LoVo (cell line): ENCODE measurements around the gene AKAP13.

Source experiments
- DNase-seq: peaks from one replicate; pipeline ENCODE4 v3.0.0-alpha.2; 2016; ENCODE audit warnings: low spot score

The AKAP13 gene

GRCh38 chr15:85445361-85445760, 65.0 kb downstream of the AKAP13 start:
- DNase-seq, result no peak

DNA sequence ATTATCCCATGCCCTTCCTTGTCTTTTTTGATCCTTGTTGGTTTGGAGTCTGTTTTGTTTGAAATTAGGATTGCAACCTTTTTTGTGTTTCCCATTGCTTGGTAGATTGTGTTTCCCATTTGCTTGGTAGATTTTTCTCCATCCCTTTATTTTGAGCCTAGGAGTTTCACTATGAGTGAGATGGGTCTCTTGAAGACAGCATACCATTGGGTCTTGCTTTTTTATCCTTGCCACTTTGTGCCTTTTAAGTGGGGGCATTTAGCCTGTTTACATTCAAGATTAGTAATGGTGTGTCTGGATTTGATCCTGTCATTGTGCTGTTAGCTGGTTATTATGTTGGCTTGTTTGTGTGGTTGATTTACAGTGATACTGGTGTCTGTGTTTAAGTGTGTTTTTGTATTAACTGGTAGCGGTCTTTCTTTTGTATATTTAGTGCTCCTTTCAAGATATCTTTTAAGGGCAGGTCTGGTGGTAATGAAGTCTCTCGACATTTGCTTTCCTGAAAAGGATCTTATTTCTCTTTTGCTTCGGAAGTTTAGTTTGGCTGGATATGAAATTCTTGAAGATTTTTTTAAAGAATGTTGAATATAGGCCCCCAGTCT, 70.8 kb downstream of the AKAP13 start:
- DNase-seq, result no peak

GRCh38 chr15:85452436-85452835, 72.0 kb downstream of the AKAP13 start:
- no peak for DNase-seq

- no peak for DNase-seq
These were observed 72.9 kb downstream of the AKAP13 start for GRCh38 chr15:85453144-85453872.

- DNase-seq, result no peak
These were observed 74.0 kb downstream of the AKAP13 start for GRCh38 chr15:85454403-85454802.

- DNase-seq, result no peak
These were observed 75.5 kb downstream of the AKAP13 start for GRCh38 chr15:85455891-85456290.

GRCh38 chr15:85456798-85457197, 76.4 kb downstream of the AKAP13 start:
- no peak for DNase-seq

GRCh38 chr15:85457392-85457968, 77.1 kb downstream of the AKAP13 start:
- no peak for DNase-seq

DNA sequence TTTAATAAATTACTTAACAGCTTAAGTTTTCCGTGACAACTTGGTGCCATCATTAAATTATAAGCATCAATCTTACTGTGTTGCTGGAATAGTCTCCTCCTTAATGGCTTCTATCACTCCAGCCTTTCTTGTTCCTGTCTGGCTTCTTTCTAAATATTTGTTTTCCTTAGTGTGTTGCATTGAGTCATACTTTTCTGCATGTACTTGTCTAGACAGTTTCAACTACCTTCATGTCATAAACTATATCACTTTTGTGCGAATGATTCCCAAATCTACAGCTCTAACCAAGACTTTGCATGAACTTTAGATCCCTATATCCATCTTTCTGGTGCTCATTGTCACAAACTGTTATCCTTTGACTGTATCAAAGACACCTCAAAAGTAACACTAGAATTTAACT, 78.4 kb downstream of the AKAP13 start:
- peak; percentile 41 for DNase-seq

DNA sequence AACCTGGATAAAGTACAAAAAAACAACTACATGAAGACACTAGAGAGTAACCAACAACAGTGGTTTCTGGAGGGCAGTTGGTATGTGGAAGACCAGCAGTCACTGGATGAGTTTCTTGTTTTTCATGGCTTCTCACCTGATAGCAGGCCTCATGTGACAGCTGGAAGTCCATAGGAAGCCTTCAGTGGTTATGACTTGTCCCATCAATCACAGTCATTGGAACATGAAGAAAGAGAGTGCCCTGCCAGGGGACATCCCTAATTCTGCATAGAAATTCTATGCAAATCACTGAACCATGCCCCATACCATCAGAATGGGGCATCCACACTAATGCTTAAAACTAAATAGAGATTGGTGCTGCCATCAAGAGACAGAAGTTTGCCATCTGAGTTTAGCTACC, 81.6 kb downstream of the AKAP13 start:
- no peak for DNase-seq

- no peak for DNase-seq
These were observed 83.0 kb downstream of the AKAP13 start for GRCh38 chr15:85463276-85463892.

GRCh38 chr15:85463976-85464375, 83.6 kb downstream of the AKAP13 start:
- no peak for DNase-seq

- DNase-seq, result no peak
These were observed 84.1 kb downstream of the AKAP13 start for GRCh38 chr15:85464471-85464870.

DNA sequence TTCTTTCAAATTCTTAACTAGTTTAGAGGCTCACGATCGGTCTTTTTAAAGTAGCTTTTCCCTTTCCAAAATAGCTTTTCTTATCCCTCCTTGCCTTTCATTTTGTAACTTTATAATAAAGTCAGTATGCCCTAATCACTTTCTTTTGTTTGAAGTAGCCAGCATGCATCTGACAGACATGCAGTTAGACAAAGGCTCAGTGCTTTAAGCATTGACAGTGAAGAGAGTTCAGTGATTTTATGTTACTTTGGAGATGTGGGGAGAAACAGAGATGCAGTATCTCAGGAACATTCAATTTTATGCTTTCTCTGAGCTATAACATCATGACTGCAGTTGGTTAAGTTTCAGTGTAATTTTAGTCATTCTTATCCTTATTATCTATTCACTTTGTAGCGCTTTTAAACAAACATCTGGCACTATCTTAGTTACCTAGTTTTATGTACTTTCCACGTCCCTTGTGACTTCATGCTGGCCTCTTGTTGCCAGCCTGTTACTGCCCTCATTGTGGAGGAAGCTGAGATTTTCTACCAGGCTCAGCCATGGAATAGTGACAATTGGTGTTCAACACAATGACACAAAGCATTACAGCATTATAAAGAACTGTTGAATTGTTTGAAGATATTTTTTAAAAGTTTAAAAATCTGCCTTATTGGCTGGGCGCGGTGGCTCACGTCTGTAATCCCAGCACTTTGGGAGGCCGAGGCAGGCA, 90.3 kb downstream of the AKAP13 start:
- DNase-seq, result no peak

GRCh38 chr15:85472349-85472748, 91.9 kb downstream of the AKAP13 start:
- DNase-seq, result no peak

- no peak for DNase-seq
These were observed 93.1 kb downstream of the AKAP13 start for GRCh38 chr15:85473455-85473854.

DNA sequence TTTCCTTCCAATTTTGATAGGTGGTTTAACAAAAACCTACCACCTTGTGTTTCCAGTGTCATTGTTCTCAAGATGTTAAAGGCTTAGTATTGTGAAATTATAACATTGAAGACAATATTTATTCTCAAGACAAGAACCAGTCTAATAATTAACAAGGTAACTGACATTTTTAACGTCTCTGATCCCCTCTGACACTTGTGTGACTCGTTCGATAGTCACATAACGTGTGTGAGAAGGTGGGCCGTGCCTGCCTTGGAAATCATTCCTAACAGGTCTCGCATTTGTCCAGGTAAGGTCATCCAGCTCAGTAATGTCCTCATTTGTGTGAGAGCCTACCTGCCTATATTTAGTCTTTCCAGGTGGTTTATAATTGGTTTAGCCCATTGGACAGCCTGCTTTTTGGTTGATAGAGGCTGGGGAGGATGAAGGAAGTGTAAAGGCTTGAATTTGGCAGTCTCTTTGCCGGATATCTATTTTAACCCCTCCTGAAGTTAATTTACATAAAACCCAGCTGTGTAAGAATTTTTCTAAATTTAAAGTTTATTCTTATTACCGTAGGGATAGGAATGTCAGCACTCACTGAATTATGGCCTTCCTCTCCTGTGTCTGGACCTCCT, 94.4 kb downstream of the AKAP13 start:
- no peak for DNase-seq

- DNase-seq, result no peak
These were observed 94.9 kb downstream of the AKAP13 start for GRCh38 chr15:85475317-85475701.

DNA sequence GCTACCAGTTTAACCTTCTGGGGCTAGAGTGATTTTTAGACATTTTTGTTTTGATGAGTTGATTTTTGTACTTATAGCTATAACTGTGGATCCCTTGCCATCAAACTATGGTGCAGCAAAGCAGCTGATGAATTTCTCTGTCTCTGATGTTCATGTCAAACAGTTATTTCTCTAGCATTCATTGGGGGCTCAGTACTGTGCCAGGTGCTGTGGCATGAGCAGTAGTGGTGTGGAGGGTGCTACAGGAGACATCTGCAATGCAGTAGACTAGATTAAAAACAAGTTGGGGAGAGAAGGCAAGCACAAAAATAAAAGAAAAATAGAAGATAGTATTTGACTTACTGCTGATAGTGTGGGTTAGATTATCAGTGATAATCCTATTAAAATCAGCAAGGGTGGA, 95.3 kb downstream of the AKAP13 start:
- no peak for DNase-seq

DNA sequence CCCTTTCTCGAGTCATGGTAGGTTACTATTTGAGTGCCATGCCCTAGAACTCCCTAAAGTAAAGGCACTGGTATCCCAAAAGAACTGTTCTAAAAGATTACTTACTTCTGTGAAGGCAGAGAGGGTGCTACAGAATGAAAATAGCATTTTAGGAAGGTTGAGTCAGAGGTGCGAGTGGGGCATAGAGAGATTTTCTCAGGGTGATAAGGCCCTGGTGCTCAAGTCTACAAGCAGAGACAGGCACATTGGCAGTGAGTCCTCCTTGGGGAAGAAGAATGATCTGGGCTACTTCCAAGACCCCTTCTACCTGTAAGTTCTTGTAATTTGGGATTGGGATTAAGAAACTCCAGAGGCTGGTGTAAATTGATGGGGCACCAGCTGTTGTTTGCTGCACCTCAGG, 96.7 kb downstream of the AKAP13 start:
- no peak for DNase-seq

DNA sequence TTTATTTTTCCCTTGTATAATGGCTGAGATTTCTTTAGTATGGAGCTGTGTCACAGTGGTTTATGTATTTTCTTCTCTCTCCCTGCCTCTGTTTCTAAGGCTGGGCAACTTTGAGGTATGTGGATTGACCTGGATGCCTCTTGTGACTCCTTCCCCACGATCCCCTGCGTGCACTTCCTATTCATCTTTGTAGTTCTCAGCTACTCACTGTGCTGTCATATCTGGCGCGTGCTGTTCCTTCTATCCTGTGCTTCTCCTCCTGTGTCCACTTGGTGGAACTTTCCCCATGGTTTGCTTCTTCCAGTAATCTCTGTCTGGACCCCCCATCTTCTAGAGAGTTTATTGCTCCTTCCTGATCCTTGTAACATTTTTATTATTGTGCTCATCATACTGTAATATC, 97.3 kb downstream of the AKAP13 start:
- DNase-seq, result no peak

- DNase-seq, result no peak
These were observed 98.8 kb downstream of the AKAP13 start for GRCh38 chr15:85479071-85479647.
